T-cell (primary cell): ENCODE results near the gene MTHFD1. TPM values are rescaled to one million over a fixed set of nuclear protein-coding genes. Genes with fewer than 3 reads are reported as not detected.

ENCODE experiments used
- ATAC-seq, 4 experiments: fragments of 200-7000 bp in 3 of 4; fragments of 150-1000 bp in 1 of 4; cut with Tn5 transposase; replicated peaks in 1 of 4; 1 replicate in 3 of 4; 2 replicates in 1 of 4; pipeline ENCODE4 v1.10.0; 2021; ENCODE audit warnings: moderate library complexity in 3 of 4, mild to moderate bottlenecking in 2 of 4, moderate number of reproducible peaks in 1 of 4
- CTCF ChIA-PET, 2 donors: fragments of 300-600 bp; sonication (Branson Sonifier 250); formaldehyde crosslinking; loops; one replicate each; lab custom pipeline; 2022; ENCODE audit warnings: antibody characterized with exemption in 2 of 2; lab: Charles Lee
- POLR2A ChIA-PET, 2 donors: fragments of 300-600 bp; sonication (Branson Sonifier 250); formaldehyde crosslinking; loops; one replicate each; lab custom pipeline; 2022; ENCODE audit warnings: antibody characterized with exemption in 2 of 2; lab: Charles Lee
- DNase-seq, 35 experiments: peaks; one replicate each; pipeline versions ENCODE4 v3.0.0 to v3.0.0-alpha.2; 2013 to 2023
- H3K27ac ChIP-seq: one replicate; pipeline ENCODE4 v1.5.1; 2013; ENCODE audit warnings: low read length
- H3K27me3 ChIP-seq, 2 experiments: replicated peaks in 1 of 2; 1 replicate in 1 of 2; 2 replicates in 1 of 2; pipeline versions ENCODE4 v1.6.1 to v1.7.0; 2013; ENCODE audit warnings: low read length in 1 of 2, mixed read lengths in 1 of 2; ENCODE audit not compliant: control insufficient read depth in 2 of 2, insufficient read depth in 2 of 2; ENCODE audit errors: extremely low read depth in 1 of 2
- H3K36me3 ChIP-seq, 2 donors: 1 replicate in 1 of 2; 2 replicates in 1 of 2; pipeline versions ENCODE4 v1.6.1 to v1.7.0; 2013; ENCODE audit warnings: low read length in 1 of 2; ENCODE audit not compliant: control insufficient read depth in 2 of 2, insufficient read depth in 1 of 2; ENCODE audit errors: extremely low read depth in 1 of 2
- H3K4me1 ChIP-seq, 2 experiments: 1 replicate in 1 of 2; 2 replicates in 1 of 2; pipeline versions ENCODE4 v1.6.1 to v1.7.0; 2013; ENCODE audit warnings: low read length in 2 of 2, mixed read lengths in 1 of 2; ENCODE audit not compliant: insufficient read depth in 2 of 2, control insufficient read depth in 1 of 2; ENCODE audit errors: extremely low read depth in 1 of 2
- H3K4me3 ChIP-seq, 2 donors: 1 replicate in 1 of 2; 2 replicates in 1 of 2; pipeline versions ENCODE4 v1.5.1 to v1.7.0; 2013; ENCODE audit warnings: mild to moderate bottlenecking in 2 of 2, low read length in 1 of 2, moderate library complexity in 1 of 2; ENCODE audit not compliant: control insufficient read depth in 1 of 2; ENCODE audit errors: extremely low read depth in 1 of 2
- H3K9me3 ChIP-seq: 2 replicates; pipeline ENCODE4 v1.7.0; 2013
- H3K27ac Mint-ChIP-seq, 2 donors: one replicate each; pipeline ENCODE4 v1.8.0; 2020 to 2021; ENCODE audit warnings: mild to moderate bottlenecking in 2 of 2, mixed read lengths in 2 of 2
- H3K27me3 Mint-ChIP-seq, 2 donors: one replicate each; pipeline ENCODE4 v1.8.0; 2021 to 2022; ENCODE audit warnings: mixed read lengths in 2 of 2
- H3K36me3 Mint-ChIP-seq: one replicate; pipeline ENCODE4 v1.8.0; 2021; ENCODE audit warnings: mixed read lengths
- H3K4me1 Mint-ChIP-seq, 3 donors: one replicate each; pipeline ENCODE4 v1.8.0; 2020 to 2022; ENCODE audit warnings: mixed read lengths in 3 of 3, mild to moderate bottlenecking in 1 of 3
- H3K4me3 Mint-ChIP-seq, 3 donors: one replicate each; pipeline ENCODE4 v1.8.0; 2020 to 2022; ENCODE audit warnings: mild to moderate bottlenecking in 3 of 3, mixed read lengths in 3 of 3, moderate library complexity in 3 of 3
- H3K9me3 Mint-ChIP-seq, 3 donors: one replicate each; pipeline ENCODE4 v1.8.0; 2020 to 2022; ENCODE audit warnings: mixed read lengths in 3 of 3
- WGBS: methylation state at CpG from one replicate; pipeline ENCODE4 v1.1.5; 2013; ENCODE audit warnings: missing lambda C conversion rate; ENCODE audit not compliant: insufficient coverage; 5-methylcytosine and 5-hydroxymethylcytosine counted together
- total RNA-seq, 35 experiments: library from RNA in 6 of 35; stranded (reverse) in 6 of 35; fragments of 120-200 nt in 1 of 35; gene quantifications; one replicate each; pipeline versions ENCODE4 v1.2.1 to v1.2.4 and lab custom pipeline; 2013 to 2026

MTHFD1 gene
- total RNA-seq, 5 donors from 2014 or later (not counting 1 experiment from before 2014, with no cell fraction given), result 27.6 to 48.9 (median 43.4) TPM

DNA sequence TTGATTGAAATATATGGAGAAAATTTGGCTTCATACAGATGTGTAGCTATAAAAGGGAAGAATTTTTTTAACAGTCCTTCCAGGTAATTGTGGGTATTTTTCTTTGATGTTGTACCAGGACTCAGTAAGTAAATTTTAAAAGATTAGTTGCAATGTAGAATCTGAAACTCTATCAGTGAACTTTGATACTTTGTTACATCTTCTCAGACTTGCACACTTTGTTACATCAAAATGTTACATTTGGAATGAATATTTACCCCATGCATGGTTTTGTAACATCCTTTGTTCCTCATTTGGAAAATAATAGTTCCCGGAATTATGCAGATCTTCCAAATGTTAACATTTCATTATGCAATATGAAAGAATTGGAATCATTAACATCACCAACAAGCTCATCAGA is 13.8 kb downstream of the MTHFD1 start:
- ATAC-seq (no peak), DNase-seq (no peak)
- WGBS, result no CpG with 5 or more reads among the region's 1 CpG
- Mint-ChIP-seq H3K27ac (no peak overlapping the region), H3K4me3 (no peak overlapping the region), H3K36me3 (peaks cover 33% of the 10 kb centered on the region), H3K4me1 (peaks cover 0 to 6% (median 0%) of the 10 kb centered on the region in 3 donors), H3K9me3 (no peaks in the 10 kb centered on the region), H3K27me3 (no peaks in the 10 kb centered on the region)
- Histone ChIP-seq H3K4me3 (no peak overlapping the region), H3K27me3 (no peaks in the 10 kb centered on the region), H3K36me3 (peaks cover 0 to 7% of the 10 kb centered on the region in 2 donors), H3K27ac (no peak overlapping the region), H3K9me3 (no peaks in the 10 kb centered on the region), H3K4me1 (no peaks in the 10 kb centered on the region)
- ChIA-PET POLR2A (no interaction called here), CTCF (interaction anchor here in 1 of 2 donors (1.0 kb wide), 3 partner anchors 14 to 111 kb away, joined by 3 to 6 read pairs (median 5); partner anchors contain the start of gene MTHFD1)

DNA sequence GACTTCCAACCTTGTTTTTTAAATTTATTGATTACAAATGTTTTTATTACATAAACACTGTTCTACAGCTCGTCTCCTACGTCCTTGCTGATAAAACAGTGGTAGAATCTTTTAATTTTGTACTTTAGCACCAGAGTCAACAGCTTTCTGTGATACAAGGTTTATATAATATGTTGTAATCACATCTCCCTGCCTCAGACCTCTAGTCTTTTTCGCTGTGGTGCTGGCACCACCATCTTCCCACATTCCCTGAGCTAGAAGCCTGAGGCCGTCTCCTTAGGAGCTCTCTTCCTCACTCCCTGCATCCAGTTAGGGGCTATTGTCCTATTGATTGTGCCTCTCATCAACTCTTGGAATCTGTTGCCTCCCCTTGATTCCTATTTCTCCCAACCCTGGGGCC is 17.1 kb downstream of the MTHFD1 start:
- ATAC-seq (no peak), DNase-seq (no peak)
- no peaks in the 10 kb centered on the region for H3K9me3 Mint-ChIP-seq
- Histone ChIP-seq H3K4me3 (no peak overlapping the region), H3K27ac (no peak overlapping the region), H3K27me3 (no peaks in the 10 kb centered on the region), H3K9me3 (no peaks in the 10 kb centered on the region), H3K4me1 (no peaks in the 10 kb centered on the region), H3K36me3 (peaks cover 0 to 7% of the 10 kb centered on the region in 2 donors)
- H3K27ac Mint-ChIP-seq, result no peak overlapping the region
- peaks cover 0 to 6% (median 0%) of the 10 kb centered on the region in 3 donors for H3K4me1 Mint-ChIP-seq
- H3K36me3 Mint-ChIP-seq, result peaks cover 35% of the 10 kb centered on the region
- POLR2A ChIA-PET, result no interaction called here
- CTCF ChIA-PET, result no interaction called here
- WGBS, result 100% methylated on average over 2 of the region's 4 CpGs
- no peaks in the 10 kb centered on the region for H3K27me3 Mint-ChIP-seq
- H3K4me3 Mint-ChIP-seq, result no peak overlapping the region

DNA sequence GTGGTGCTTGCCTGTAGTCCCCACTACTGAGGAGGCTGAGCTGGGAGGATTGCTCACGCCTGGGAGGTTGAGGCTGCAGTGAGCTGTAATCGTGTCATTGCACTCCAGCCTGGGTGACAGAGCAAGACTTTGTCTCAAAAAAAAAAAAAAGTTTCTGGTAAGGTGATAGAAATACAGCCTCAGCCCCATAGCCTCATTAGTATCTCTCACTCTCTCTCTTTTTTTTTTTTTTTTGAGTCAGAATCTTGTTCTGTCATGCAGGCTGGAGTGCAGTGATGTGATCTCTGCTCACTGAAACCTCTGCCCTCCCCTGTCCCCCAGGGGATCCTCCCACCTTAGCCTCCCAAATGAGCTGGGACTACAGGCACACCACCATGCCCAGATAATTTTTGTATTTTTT is 19.2 kb downstream of the MTHFD1 start:
- no peak overlapping the region for H3K27ac ChIP-seq
- H3K27ac Mint-ChIP-seq, result no peak overlapping the region
- POLR2A ChIA-PET, result no interaction called here
- H3K9me3 ChIP-seq, result no peaks in the 10 kb centered on the region
- H3K4me1 Mint-ChIP-seq, result peaks cover 0 to 14% (median 5%) of the 10 kb centered on the region in 3 donors
- ATAC-seq (no peak), DNase-seq (no peak)
- peaks cover 0 to 14% of the 10 kb centered on the region in 2 donors for H3K36me3 ChIP-seq
- H3K36me3 Mint-ChIP-seq, result peaks cover 42% of the 10 kb centered on the region
- no peak overlapping the region for H3K4me3 ChIP-seq
- no CpG with 5 or more reads among the region's 2 CpGs for WGBS
- H3K9me3 Mint-ChIP-seq, result no peaks in the 10 kb centered on the region
- H3K4me1 ChIP-seq, result no peaks in the 10 kb centered on the region
- H3K4me3 Mint-ChIP-seq, result no peak overlapping the region
- CTCF ChIA-PET, result no interaction called here
- no peaks in the 10 kb centered on the region for H3K27me3 Mint-ChIP-seq
- H3K27me3 ChIP-seq, result no peaks in the 10 kb centered on the region

DNA sequence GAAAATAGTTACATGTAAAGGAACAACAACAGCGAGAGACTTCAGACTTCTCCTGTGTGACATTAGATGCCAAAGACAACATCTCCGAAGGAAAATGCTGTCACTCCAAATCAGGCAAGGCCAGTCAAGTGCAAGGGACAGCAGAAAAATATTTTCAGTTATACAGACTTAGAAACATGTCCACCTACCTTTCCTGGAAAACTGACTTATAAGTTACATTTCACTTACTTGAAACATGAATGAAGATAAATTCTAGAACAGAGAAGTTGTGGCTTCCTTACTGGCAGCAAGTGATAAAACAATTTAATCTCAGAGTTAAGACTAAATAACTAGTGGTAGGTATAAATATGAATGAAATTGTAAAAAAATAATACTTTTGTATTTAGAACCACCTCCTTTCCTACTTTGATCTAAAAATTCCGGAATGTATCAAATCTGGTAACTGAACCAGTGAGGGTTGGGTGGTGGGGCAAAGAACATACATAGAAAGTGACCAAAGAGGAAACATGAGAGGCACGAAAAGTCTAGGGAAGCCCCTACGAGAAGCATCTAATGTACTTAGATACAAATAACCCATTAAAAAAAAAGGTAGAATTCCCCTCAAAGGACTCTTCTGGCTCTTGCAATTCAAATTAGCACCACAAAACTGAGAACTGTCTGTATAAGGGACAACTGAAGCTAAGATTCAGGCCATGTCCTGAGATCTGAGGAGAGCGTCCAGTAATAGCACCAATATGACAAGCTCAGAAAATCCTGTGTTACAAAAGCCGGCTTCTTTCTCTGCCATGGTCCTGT is 21.2 kb downstream of the MTHFD1 start:
- Histone ChIP-seq H3K4me1 (no peaks in the 10 kb centered on the region), H3K36me3 (peaks cover 0 to 9% of the 10 kb centered on the region in 2 donors), H3K4me3 (no peak overlapping the region), H3K27me3 (no peaks in the 10 kb centered on the region), H3K27ac (no peak overlapping the region), H3K9me3 (no peaks in the 10 kb centered on the region)
- WGBS, result 83% methylated on average over 1 of the region's 7 CpGs
- Mint-ChIP-seq H3K36me3 (peaks cover 38% of the 10 kb centered on the region), H3K9me3 (no peaks in the 10 kb centered on the region), H3K4me3 (no peak overlapping the region), H3K27ac (no peak overlapping the region), H3K4me1 (peaks cover 0 to 14% (median 5%) of the 10 kb centered on the region in 3 donors), H3K27me3 (no peaks in the 10 kb centered on the region)
- ChIA-PET CTCF (no interaction called here), POLR2A (no interaction called here)
- ATAC-seq (no peak), DNase-seq (no peak)

DNA sequence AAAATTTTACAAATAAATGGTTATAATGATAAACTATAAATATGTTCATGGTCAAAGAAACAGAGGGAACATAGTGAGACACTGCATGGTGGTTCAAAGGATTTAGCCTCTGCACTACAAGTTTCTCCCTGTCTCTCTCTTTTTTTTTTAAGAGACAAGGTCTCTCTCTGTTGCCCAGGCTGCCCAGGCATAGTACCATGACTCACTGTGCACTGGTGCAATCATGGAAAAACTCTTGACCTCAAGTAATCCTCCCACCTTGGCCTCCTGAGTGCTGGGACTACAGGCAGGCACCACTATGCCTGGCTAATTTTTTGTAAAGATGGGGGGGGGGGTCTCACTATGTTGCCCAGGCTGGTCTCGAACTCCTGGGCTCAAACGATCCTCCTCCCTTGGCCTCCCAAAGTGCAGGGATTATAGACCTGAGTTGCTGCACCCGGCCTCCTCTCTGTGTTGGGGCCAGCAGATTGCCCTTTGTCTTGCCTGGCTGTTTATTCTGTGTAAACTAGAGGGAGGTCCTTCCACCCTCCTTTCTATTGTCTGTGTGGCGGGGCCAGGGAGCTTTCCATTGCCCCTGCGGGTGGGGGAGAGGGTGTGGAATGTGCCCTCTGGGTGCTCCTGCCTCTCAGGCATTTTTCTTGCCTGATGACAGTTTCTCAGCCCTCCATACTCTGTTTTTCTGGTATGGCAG is 22.1 kb downstream of the MTHFD1 start:
- Histone ChIP-seq H3K4me1 (no peaks in the 10 kb centered on the region), H3K4me3 (no peak overlapping the region), H3K9me3 (no peaks in the 10 kb centered on the region), H3K27ac (no peak overlapping the region), H3K36me3 (peaks cover 0 to 9% of the 10 kb centered on the region in 2 donors), H3K27me3 (no peaks in the 10 kb centered on the region)
- Mint-ChIP-seq H3K27ac (no peak overlapping the region), H3K4me1 (peaks cover 0 to 14% (median 5%) of the 10 kb centered on the region in 3 donors), H3K4me3 (no peak overlapping the region), H3K27me3 (no peaks in the 10 kb centered on the region), H3K36me3 (peaks cover 34% of the 10 kb centered on the region), H3K9me3 (no peaks in the 10 kb centered on the region)
- ChIA-PET CTCF (no interaction called here), POLR2A (no interaction called here)
- ATAC-seq (no peak), DNase-seq (no peak)
- 100% methylated on average over 1 of the region's 5 CpGs for WGBS

DNA sequence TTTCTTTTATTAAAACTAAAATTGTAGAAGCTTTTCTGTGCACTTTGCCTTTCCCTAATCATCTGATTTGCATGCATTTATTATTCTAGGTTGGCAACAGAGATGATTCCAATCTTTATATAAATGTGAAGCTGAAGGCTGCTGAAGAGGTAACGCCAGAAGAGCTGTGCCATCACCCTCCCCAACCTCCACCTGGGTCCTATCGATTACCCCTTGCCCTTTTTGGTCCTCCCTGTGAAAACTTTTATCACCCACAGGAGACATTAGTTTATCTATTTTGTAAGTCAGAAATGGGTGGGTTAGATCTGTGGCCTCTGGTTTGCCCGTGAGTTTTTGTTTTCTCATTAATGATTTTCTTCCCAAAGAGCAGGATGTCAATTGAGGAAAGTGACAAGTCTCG is 22.8 kb downstream of the MTHFD1 start:
- Mint-ChIP-seq H3K27ac (no peak overlapping the region), H3K9me3 (no peaks in the 10 kb centered on the region), H3K4me1 (peaks cover 0 to 8% (median 5%) of the 10 kb centered on the region in 3 donors), H3K4me3 (no peak overlapping the region), H3K36me3 (peaks cover 35% of the 10 kb centered on the region), H3K27me3 (no peaks in the 10 kb centered on the region)
- Histone ChIP-seq H3K27ac (no peak overlapping the region), H3K4me1 (no peaks in the 10 kb centered on the region), H3K36me3 (peaks cover 7 to 12% of the 10 kb centered on the region in 2 donors), H3K27me3 (no peaks in the 10 kb centered on the region), H3K9me3 (no peaks in the 10 kb centered on the region), H3K4me3 (no peak overlapping the region)
- ATAC-seq (no peak), DNase-seq (no peak)
- ChIA-PET POLR2A (interaction anchor here in 1 of 2 donors (0.6 kb wide), 1 partner anchor 90 kb away, joined by 3 read pairs; no protein-coding TSS in a partner anchor), CTCF (no interaction called here)
- WGBS, result 100% methylated on average over 2 of the region's 4 CpGs
